Right cardiac atrium (tissue), 5 donors: ENCODE measurements around the gene VTI1A. TPM values are rescaled to one million over a fixed set of nuclear protein-coding genes. Genes with fewer than 3 reads are reported as not detected.
"Not testable (repeated sequence)": the region's sequence is repeated elsewhere in the genome, so short reads cannot be mapped to it uniquely, and the experiment has no call there.

ENCODE experiments used
- ATAC-seq, 2 donors: fragments of 200-7000 bp; cut with Tn5 transposase; one replicate each; pipeline versions ENCODE4 v1.8.0 to v1.9.1; 2020; ENCODE audit warnings: moderate library complexity in 2 of 2, mild to moderate bottlenecking in 1 of 2
- DNase-seq, 3 donors: peaks; one replicate each; pipeline ENCODE4 v3.0.0-alpha.2; 2020
- H3K27ac ChIP-seq: one replicate; pipeline ENCODE4 v1.5.1; 2013; ENCODE audit warnings: mild to moderate bottlenecking, low read length, control low read depth, moderate library complexity
- H3K27me3 ChIP-seq: one replicate; pipeline ENCODE4 v1.6.1; 2013; ENCODE audit not compliant: control insufficient read depth, insufficient read depth
- H3K4me1 ChIP-seq: one replicate; pipeline ENCODE4 v1.6.1; 2013; ENCODE audit warnings: low read length; ENCODE audit not compliant: control insufficient read depth, insufficient read depth
- H3K4me3 ChIP-seq: one replicate; pipeline ENCODE4 v1.5.1; 2013; ENCODE audit warnings: low read length, control low read depth
- H3K9me3 ChIP-seq: one replicate; pipeline ENCODE4 v1.6.1; 2013; ENCODE audit warnings: low read length; ENCODE audit not compliant: control insufficient read depth
- WGBS: extraction: QIAGEN DNeasy Blood & Tissue Kit; methylation state at CpG from one replicate; pipeline ENCODE4 v1.1.7; 2013; 5-methylcytosine and 5-hydroxymethylcytosine counted together
- intact Hi-C, 4 donors: fragments of 100-400 bp; cut with DNase I; formaldehyde crosslinking; loops; one replicate each; pipeline versions ENCODE4 v1.11.0 to v1.14.0; 2022 to 2023
- polyA plus RNA-seq: library from polyadenylated mRNA; stranded (reverse); fragments of 200-250 nt; gene quantifications from one replicate; pipeline ENCODE4 v1.2.3, GENCODE V29; 2013
- total RNA-seq, 4 donors: library from RNA; stranded (reverse); fragmentation: NEBNext Ultra II Directional; extraction: Animal tissue kit (Norgen Biotek cat#: 25700); gene quantifications; one replicate each; pipeline ENCODE4 v1.2.1, GENCODE V29; 2021
- donor health status: healthy with polysubstance abuse.
- donor health status: DM: no; HTN: yes; CAD: no.
- donor health status: DM: no; HTN: no; CAD: no.
- donor health status: DM: no; HTN: yes; CAD: no; lungs with severe emphysema.
- donor health status: DM: yes; HTN: yes; CAD: no.

The VTI1A gene
- total and polyA plus RNA-seq, 5 donors: 9.1 to 22.5 (median 19.7) TPM

- Histone ChIP-seq H3K27me3 (no peaks in the 10 kb centered on the region), H3K27ac (no peak overlapping the region), H3K9me3 (no peaks in the 10 kb centered on the region), H3K4me1 (no peaks in the 10 kb centered on the region), H3K4me3 (no peak overlapping the region)
- no peak for ATAC-seq
- 76% methylated on average over 3 of the region's 3 CpGs for WGBS
- DNase-seq: no peak
- intact Hi-C loops: loop anchor here in 1 of 4 donors (10.0 kb wide), 1 partner anchor 909 kb away; no protein-coding TSS in a partner anchor
Measured at GRCh38 chr10:112475575-112476218, 28.7 kb downstream of the VTI1A start.

GRCh38 chr10:112481602-112482001, 34.6 kb downstream of the VTI1A start:
- ATAC-seq (no peak), DNase-seq (no peak)
- Histone ChIP-seq H3K27me3 (no peaks in the 10 kb centered on the region), H3K9me3 (no peaks in the 10 kb centered on the region), H3K27ac (no peak overlapping the region), H3K4me3 (no peak overlapping the region), H3K4me1 (no peaks in the 10 kb centered on the region)
- WGBS: 64% methylated on average over 3 of the region's 3 CpGs
- intact Hi-C loops: no loop called here

GRCh38 chr10:112484399-112484798, 37.4 kb downstream of the VTI1A start:
- Histone ChIP-seq H3K4me3 (no peak overlapping the region), H3K27ac (no peak overlapping the region), H3K9me3 (no peaks in the 10 kb centered on the region), H3K4me1 (no peaks in the 10 kb centered on the region), H3K27me3 (no peaks in the 10 kb centered on the region)
- ATAC-seq (no peak), DNase-seq (no peak)
- 98% methylated on average over 2 of the region's 2 CpGs for WGBS
- intact Hi-C loops: no loop called here

- ATAC-seq (no peak), DNase-seq (no peak)
- no peak overlapping the region for H3K27ac ChIP-seq
- H3K27me3 ChIP-seq: no peaks in the 10 kb centered on the region
- no peaks in the 10 kb centered on the region for H3K9me3 ChIP-seq
- no peak overlapping the region for H3K4me3 ChIP-seq
- no peaks in the 10 kb centered on the region for H3K4me1 ChIP-seq
- intact Hi-C loops: no loop called here
Measured at GRCh38 chr10:112487964-112488363, 40.9 kb downstream of the VTI1A start.

GRCh38 chr10:112490545-112490944, 43.5 kb downstream of the VTI1A start:
- no peaks in the 10 kb centered on the region for H3K9me3 ChIP-seq
- intact Hi-C loops: no loop called here
- ATAC-seq: no peak
- no peak overlapping the region for H3K4me3 ChIP-seq
- H3K4me1 ChIP-seq: no peaks in the 10 kb centered on the region
- H3K27me3 ChIP-seq: no peaks in the 10 kb centered on the region
- DNase-seq: peak in 1 of 3 donors; percentile 39
- no peak overlapping the region for H3K27ac ChIP-seq
- 23% methylated on average over 2 of the region's 2 CpGs for WGBS

GRCh38 chr10:112491144-112491543, 44.1 kb downstream of the VTI1A start:
- no peaks in the 10 kb centered on the region for H3K4me1 ChIP-seq
- no peaks in the 10 kb centered on the region for H3K9me3 ChIP-seq
- no peak for DNase-seq
- H3K27ac ChIP-seq: no peak overlapping the region
- H3K4me3 ChIP-seq: no peak overlapping the region
- H3K27me3 ChIP-seq: no peaks in the 10 kb centered on the region
- intact Hi-C loops: no loop called here
- no peak for ATAC-seq

GRCh38 chr10:112492736-112493135, 45.7 kb downstream of the VTI1A start:
- no peak for ATAC-seq

GRCh38 chr10:112497347-112497950, 50.4 kb downstream of the VTI1A start:
- DNase-seq (no peak), ATAC-seq (no peak)
- WGBS: 88% methylated on average over 3 of the region's 3 CpGs
- no peaks in the 10 kb centered on the region for H3K4me1 ChIP-seq
- no peaks in the 10 kb centered on the region for H3K9me3 ChIP-seq
- no peak overlapping the region for H3K4me3 ChIP-seq
- no peaks in the 10 kb centered on the region for H3K27me3 ChIP-seq
- no peak overlapping the region for H3K27ac ChIP-seq
- intact Hi-C loops: no loop called here

More at GRCh38 chr10:112492736-112493135, 45.7 kb downstream of the VTI1A start:
- no peak overlapping the region for H3K4me3 ChIP-seq
- WGBS: 97% methylated on average over 6 of the region's 6 CpGs
- no peaks in the 10 kb centered on the region for H3K4me1 ChIP-seq
- intact Hi-C loops: no loop called here
- no peak for DNase-seq
- no peaks in the 10 kb centered on the region for H3K27me3 ChIP-seq
- no peak overlapping the region for H3K27ac ChIP-seq
- H3K9me3 ChIP-seq: no peaks in the 10 kb centered on the region

- no peak overlapping the region for H3K4me3 ChIP-seq
- no peak for DNase-seq
- 94% methylated on average over 1 of the region's 1 CpG for WGBS
- H3K27me3 ChIP-seq: no peaks in the 10 kb centered on the region
- no peaks in the 10 kb centered on the region for H3K4me1 ChIP-seq
- H3K9me3 ChIP-seq: no peaks in the 10 kb centered on the region
- no peak overlapping the region for H3K27ac ChIP-seq
- no peak for ATAC-seq
- intact Hi-C loops: no loop called here
Measured at GRCh38 chr10:112498806-112499205, 51.8 kb downstream of the VTI1A start.

- WGBS: 96% methylated on average over 8 of the region's 8 CpGs
- not testable (repeated sequence) for ATAC-seq
Measured at GRCh38 chr10:112499985-112500384, 53.0 kb downstream of the VTI1A start.

GRCh38 chr10:112502536-112502935, 55.5 kb downstream of the VTI1A start:
- ATAC-seq: no peak
- 70% methylated on average over 2 of the region's 2 CpGs for WGBS
- H3K9me3 ChIP-seq: no peaks in the 10 kb centered on the region
- H3K27ac ChIP-seq: no peak overlapping the region
- no peak overlapping the region for H3K4me3 ChIP-seq
- H3K27me3 ChIP-seq: no peaks in the 10 kb centered on the region
- intact Hi-C loops: no loop called here
- DNase-seq: no peak
- no peaks in the 10 kb centered on the region for H3K4me1 ChIP-seq

More at GRCh38 chr10:112499985-112500384, 53.0 kb downstream of the VTI1A start:
- H3K27me3 ChIP-seq, H3K9me3 ChIP-seq, DNase-seq, H3K4me1 ChIP-seq, H3K27ac ChIP-seq, intact Hi-C loops, H3K4me3 ChIP-seq: not testable (repeated sequence)
